Upper lobe of right lung (tissue), 1 donor: ENCODE measurements around the gene HP. TPM values are rescaled to one million over a fixed set of nuclear protein-coding genes. Genes with fewer than 3 reads are reported as not detected.

Experiments used
- ATAC-seq: fragments of 200-7000 bp; cut with Tn5 transposase; one replicate; pipeline ENCODE4 v1.9.1; 2020; ENCODE audit warnings: mild to moderate bottlenecking, moderate library complexity
- DNase-seq: peaks from one replicate; pipeline ENCODE4 v3.0.0-alpha.2; 2020
- H3K27ac ChIP-seq: fragments of 200-600 bp; one replicate; pipeline ENCODE4 v1.8.0; 2022
- H3K27me3 ChIP-seq: fragments of 200-600 bp; one replicate; pipeline ENCODE4 v1.8.0; 2022; ENCODE audit warnings: mild to moderate bottlenecking
- H3K36me3 ChIP-seq: fragments of 200-600 bp; one replicate; pipeline ENCODE4 v1.8.0; 2022
- H3K4me1 ChIP-seq: fragments of 200-600 bp; one replicate; pipeline ENCODE4 v1.8.0; 2022
- H3K4me3 ChIP-seq: fragments of 200-600 bp; one replicate; pipeline ENCODE4 v1.8.0; 2022; ENCODE audit warnings: mild to moderate bottlenecking
- H3K9me3 ChIP-seq: fragments of 200-600 bp; one replicate; pipeline ENCODE4 v1.8.0; 2022
- CTCF ChIP-seq: fragments of 200-600 bp; IDR thresholded peaks from one replicate; pipeline ENCODE4 v1.8.0; 2022; ENCODE audit warnings: antibody characterized with exemption
- intact Hi-C: fragments of 100-400 bp; cut with DNase I; formaldehyde crosslinking; loops from one replicate; pipeline ENCODE4 v1.11.0; 2022
- total RNA-seq: library from RNA; stranded (reverse); fragmentation: NEBNext Ultra II Directional; extraction: Animal tissue kit (Norgen Biotek cat#: 25700); gene quantifications from one replicate; pipeline ENCODE4 v1.2.1, GENCODE V29; 2021
- donor health status: DM: no; HTN: yes; CAD: no; lungs with severe emphysema.

HP gene
- total RNA-seq, 1 donor from 2014 or later = 94.2 TPM

- H3K27ac ChIP-seq = peak overlapping the region; percentile 28
- no peaks in the 10 kb centered on the region for H3K9me3 ChIP-seq
- peaks cover 4% of the 10 kb centered on the region for H3K36me3 ChIP-seq
- no peak for ATAC-seq
- intact Hi-C loops = no loop called here
- H3K27me3 ChIP-seq = no peaks in the 10 kb centered on the region
- H3K4me1 ChIP-seq = peaks cover 41% of the 10 kb centered on the region
- TF ChIP-seq CTCF = no peak
- peak overlapping the region; percentile 3 for H3K4me3 ChIP-seq
- DNase-seq = no peak
Observed at GRCh38 chr16:72013888-72014581, 40.3 kb upstream of the HP start.

GRCh38 chr16:72014675-72015074 lies 39.6 kb upstream of the HP start:
- Histone ChIP-seq H3K36me3 (peaks cover 4% of the 10 kb centered on the region), H3K4me3 (no peak overlapping the region), H3K27ac (peak overlapping the region; percentile 28), H3K27me3 (no peaks in the 10 kb centered on the region), H3K4me1 (peaks cover 41% of the 10 kb centered on the region), H3K9me3 (no peaks in the 10 kb centered on the region)
- no peak for TF ChIP-seq CTCF
- ATAC-seq = no peak
- no peak for DNase-seq
- intact Hi-C loops = no loop called here

GRCh38 chr16:72015124-72015523 lies 39.2 kb upstream of the HP start:
- H3K4me3 ChIP-seq = no peak overlapping the region
- peak; percentile 28 for ATAC-seq
- H3K4me1 ChIP-seq = peaks cover 41% of the 10 kb centered on the region
- H3K9me3 ChIP-seq = no peaks in the 10 kb centered on the region
- no peak for DNase-seq
- TF ChIP-seq CTCF = no peak
- intact Hi-C loops = no loop called here
- H3K27ac ChIP-seq = peak overlapping the region; percentile 77
- H3K36me3 ChIP-seq = peaks cover 4% of the 10 kb centered on the region
- H3K27me3 ChIP-seq = no peaks in the 10 kb centered on the region

- intact Hi-C loops = no loop called here
- H3K36me3 ChIP-seq = peaks cover 15% of the 10 kb centered on the region
- TF ChIP-seq CTCF = no peak
- peak overlapping the region; percentile 77 for H3K27ac ChIP-seq
- H3K27me3 ChIP-seq = no peaks in the 10 kb centered on the region
- DNase-seq (no peak), ATAC-seq (no peak)
- peaks cover 39% of the 10 kb centered on the region for H3K4me1 ChIP-seq
- no peaks in the 10 kb centered on the region for H3K9me3 ChIP-seq
- no peak overlapping the region for H3K4me3 ChIP-seq
Observed at GRCh38 chr16:72018470-72018869, 35.8 kb upstream of the HP start.

- intact Hi-C loops = no loop called here
- Histone ChIP-seq H3K9me3 (no peaks in the 10 kb centered on the region), H3K4me3 (no peak overlapping the region), H3K4me1 (peaks cover 18% of the 10 kb centered on the region), H3K27me3 (no peaks in the 10 kb centered on the region), H3K27ac (no peak overlapping the region), H3K36me3 (peaks cover 26% of the 10 kb centered on the region)
- TF ChIP-seq CTCF = no peak
- DNase-seq (no peak), ATAC-seq (no peak)
Observed at GRCh38 chr16:72021043-72021442, 33.3 kb upstream of the HP start.

- Histone ChIP-seq H3K36me3 (peaks cover 26% of the 10 kb centered on the region), H3K4me3 (no peak overlapping the region), H3K9me3 (no peaks in the 10 kb centered on the region), H3K27me3 (no peaks in the 10 kb centered on the region), H3K4me1 (peaks cover 9% of the 10 kb centered on the region), H3K27ac (no peak overlapping the region)
- ATAC-seq (no peak), DNase-seq (no peak)
- intact Hi-C loops = no loop called here
- no peak for TF ChIP-seq CTCF
Observed at GRCh38 chr16:72022127-72022526, 32.2 kb upstream of the HP start.
